Measurements from ENCODE around the gene VAMP2. TPM values are rescaled to one million over a fixed set of nuclear protein-coding genes. Genes with fewer than 3 reads are reported as not detected.

The VAMP2 gene
- total and polyA plus RNA-seq, 9 of the 15 experiments (the other 6 are each of a cell fraction or from before 2014, with no cell fraction given): 2.3 to 31.8 (median 6.0) TPM

- TF ChIP-seq ZNF318 (IDR thresholded peaks at IDR 0.05; ENCODE audit: borderline replicate concordance in 1 of 2, low read depth in 1 of 2) (peak in 1 of 2 experiments; percentile 95; a peak in 2 of 4 replicates), ZC3H8 (IDR thresholded peaks at IDR 0.05) (no peak), TEAD2 (tag; IDR thresholded peaks at IDR 0.05) (no peak), HOMEZ (CRISPR knock-in tag; IDR thresholded peaks at IDR 0.05) (no peak), ZNF217 (CRISPR knock-in tag; IDR thresholded peaks at IDR 0.05) (no peak), MIER1 (IDR thresholded peaks at IDR 0.05; ENCODE audit: low read depth) (no peak), TRIM25 (IDR thresholded peaks at IDR 0.05; ENCODE audit: borderline replicate concordance) (no peak), ZBTB11 (CRISPR knock-in tag; IDR thresholded peaks at IDR 0.05) (peak in 2 of 3 experiments; percentile 74 to 98; a peak in 4 of 6 replicates), NR2F6 (CRISPR knock-in tag; IDR thresholded peaks at IDR 0.05) (no peak), ETV5 (CRISPR knock-in tag; IDR thresholded peaks at IDR 0.05; ENCODE audit: low read depth) (peak; percentile 23; the same call in 1 of the 2 replicates), IFI16 (CRISPR knock-in tag; IDR thresholded peaks at IDR 0.05) (no peak)
Measured at GRCh38 chr17:8156246-8156992, 6.3 kb downstream of the VAMP2 start (continued).
